NCI-H446 treated with DMSO at 0.1 percent for 48 hours (cell line): ENCODE results near the gene RCN2.
"Not testable (repeated sequence)": the region's sequence is repeated elsewhere in the genome, so short reads cannot be mapped to it uniquely, and the experiment has no call there.

ENCODE experiments used
- DNase-seq: peaks from one replicate; lab custom pipeline; 2025; lab: John Stamatoyannopoulos, UW

RCN2 gene

DNA sequence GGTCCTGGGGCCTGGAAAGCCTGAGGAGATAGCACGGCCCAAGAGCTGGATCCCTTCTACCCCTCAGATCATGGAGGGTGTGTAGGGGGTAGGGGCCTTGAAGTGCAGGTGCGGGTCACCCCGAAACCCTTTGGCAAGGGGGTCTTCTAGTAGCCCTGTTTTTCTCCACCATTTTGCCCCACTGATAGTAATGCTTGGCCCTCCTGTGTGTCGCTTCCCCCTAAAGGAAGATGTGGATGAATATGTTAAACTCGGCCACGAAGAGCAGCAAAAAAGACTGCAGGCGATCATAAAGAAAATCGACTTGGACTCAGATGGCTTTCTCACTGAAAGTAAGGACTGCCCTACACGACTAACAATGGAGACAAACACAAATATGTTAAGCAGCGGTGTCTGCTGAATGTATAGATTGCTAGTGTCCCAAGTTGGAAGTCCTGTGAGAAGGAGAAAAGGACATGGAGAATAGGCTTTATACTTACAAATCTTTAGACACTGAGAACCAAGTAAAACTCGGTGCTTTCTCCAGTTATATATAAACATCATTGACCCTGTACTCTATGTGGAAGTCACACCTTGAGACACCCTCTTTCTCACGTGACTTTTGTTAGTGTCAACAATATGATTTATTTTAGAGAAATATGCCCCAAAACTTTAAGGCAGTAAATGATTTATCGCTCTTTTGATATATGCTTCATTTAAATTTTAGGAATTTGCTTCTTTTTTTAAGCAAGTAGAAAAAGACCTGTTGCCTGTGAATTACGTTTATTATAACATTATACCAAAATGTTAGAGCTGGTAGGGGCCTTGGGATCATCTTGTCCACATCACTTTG, 802 bp downstream of the RCN2 start:
- no peak for DNase-seq

DNA sequence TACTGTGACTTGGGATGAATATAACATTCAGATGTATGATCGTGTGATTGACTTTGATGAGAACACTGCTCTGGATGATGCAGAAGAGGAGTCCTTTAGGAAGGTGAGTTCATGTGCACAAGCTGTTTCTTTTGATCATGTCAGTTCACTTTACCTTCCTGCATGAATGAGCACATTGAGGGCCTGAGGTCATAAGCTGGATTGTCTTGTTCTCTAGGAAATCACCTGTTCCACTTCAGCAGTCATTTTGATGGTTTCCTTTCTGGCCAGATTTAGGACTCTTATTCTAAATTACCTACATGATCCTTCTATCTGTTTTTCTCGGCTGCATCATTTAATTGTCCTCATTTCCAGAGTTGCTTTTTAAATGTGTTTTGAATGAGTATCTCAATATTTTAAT, 4.1 kb downstream of the RCN2 start:
- no peak for DNase-seq

DNA sequence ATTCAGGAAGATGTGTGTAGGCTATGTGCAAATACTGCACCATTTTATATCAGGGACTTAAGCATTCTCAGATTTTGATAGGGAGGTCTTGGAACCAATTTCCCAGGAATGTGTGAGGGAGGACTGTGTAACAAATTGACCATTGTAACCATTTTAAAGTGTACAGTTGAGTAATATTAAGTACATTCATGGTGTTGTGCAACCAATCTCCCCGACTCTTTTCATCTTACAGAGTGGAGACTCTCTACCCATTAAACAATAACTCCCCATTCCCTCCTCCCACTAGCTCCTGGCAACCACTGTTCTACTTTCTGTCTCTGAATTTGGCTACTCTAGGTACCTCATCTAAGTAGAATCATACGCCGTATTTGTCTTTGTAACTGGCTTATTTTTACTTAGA, 5.1 kb downstream of the RCN2 start:
- no peak for DNase-seq

DNA sequence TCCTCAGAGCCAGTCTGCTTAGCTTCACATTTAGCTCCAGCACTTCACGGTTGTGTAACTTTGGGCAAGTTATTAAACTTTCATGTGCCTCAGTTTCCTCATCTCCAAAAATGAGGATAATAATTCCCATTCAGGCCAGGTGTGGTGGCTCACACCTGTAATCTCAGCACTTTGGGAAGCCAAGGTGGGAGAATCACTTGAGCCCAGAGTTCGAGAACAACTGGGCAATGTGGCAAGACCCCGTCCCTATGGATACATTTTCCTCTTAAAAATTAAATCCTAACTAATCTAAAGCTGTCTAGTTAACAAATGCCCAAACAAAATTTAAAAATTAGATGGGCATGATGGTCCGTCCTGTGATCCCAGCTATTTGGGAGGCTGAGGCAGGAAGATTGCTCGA, 7.2 kb downstream of the RCN2 start:
- DNase-seq: no peak

DNA sequence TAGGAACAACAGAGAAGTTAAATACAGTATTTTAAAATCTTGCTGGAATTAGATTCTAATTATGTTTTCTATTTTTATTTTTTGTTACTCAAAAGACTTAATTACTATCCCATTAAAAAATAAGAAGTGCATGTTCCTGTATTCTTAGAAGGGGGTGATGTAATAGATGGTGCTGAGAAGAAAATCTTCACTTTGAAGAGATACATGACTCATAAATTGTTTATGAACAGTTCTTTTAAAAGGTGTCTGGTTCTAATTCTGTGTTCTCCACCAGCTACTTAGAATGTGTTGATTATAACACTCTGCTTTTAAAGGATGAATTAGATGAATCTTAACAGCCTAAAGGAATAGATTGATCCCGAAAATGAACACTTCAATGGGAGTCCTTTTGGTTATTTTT, 8.2 kb downstream of the RCN2 start:
- no peak for DNase-seq

DNA sequence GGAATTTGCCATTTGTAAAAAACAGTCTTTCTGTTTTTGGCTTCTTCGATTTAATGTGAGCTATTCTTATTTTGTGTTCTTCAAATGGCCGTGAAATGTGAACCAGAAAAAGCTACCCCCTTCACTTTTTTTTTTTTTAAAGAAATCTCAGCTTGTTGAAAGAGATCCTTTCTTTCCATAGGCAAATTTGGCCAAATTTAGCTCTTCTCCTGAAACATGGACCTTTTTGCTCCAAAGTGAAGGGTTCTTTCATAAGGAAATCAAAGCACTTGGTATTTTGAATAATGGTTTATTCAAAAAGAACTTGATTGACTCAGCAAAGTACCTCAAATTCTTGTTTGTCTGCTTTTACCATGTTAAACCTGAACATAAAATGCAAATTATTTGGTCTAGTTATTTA, 10.1 kb downstream of the RCN2 start:
- no peak for DNase-seq

DNA sequence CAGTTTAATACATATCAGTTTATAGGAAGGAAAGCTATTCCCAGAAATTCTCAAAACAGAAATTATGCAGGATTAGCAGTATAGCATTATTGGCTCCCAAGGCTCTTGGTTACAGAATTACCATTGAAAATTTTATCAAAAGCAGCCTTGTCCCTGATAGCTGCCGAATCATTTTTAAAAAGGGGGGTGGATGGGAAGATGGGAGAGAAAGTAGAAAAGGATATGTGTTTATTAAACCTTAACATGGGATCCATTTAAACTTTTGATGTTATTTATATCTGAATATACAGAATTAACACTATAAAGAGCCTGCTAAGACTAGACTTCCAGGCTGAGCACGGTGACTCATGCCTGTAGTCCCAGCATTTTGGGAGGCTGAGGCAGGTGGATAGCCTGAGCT, 10.8 kb downstream of the RCN2 start:
- no peak for DNase-seq

DNA sequence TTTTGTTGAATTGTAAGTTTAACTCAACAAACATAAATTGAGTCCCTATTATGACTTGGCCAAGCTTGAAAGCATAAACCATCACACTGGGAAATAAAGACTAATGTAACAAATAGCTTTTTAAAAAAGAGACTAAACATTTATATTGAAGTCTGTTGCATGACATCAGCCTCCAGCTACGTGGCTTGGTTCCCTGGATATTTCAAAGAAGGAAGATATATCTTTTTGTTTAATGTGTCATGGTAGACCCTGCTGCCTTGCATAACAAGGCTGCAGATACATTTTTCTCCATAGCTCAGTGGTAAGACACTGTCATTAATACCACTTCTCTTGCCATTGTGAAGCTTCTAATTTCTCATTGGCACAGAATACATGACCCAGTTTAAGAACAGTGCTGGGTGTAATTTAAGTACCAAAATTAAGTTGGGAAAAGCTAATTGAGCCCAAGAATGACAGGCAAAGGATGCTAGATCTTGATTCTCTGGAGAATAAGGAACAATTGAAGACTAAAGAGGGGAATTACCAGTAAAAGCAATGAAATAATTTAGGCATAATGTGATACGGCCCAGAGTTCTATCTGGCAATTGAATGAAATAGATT, 14.0 kb downstream of the RCN2 start:
- DNase-seq: no peak

DNA sequence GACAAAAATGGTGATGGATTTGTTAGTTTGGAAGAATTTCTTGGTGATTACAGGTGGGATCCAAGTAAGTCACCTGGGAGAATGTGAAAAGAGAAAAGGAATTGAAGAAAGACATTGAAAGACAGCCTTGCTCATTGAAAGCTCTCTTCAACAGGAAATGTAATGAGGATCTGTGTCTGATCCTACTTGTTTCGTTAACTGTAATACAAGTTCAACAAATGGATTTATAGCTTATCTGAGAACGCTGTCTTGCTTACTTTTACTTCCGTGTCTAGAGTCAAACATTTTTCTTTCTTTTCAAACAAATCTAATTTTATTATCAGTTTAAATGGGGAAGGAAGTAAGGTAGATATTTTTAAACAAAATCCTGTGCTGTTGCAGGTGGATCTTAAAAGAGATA, 15.9 kb downstream of the RCN2 start:
- DNase-seq: no peak

DNA sequence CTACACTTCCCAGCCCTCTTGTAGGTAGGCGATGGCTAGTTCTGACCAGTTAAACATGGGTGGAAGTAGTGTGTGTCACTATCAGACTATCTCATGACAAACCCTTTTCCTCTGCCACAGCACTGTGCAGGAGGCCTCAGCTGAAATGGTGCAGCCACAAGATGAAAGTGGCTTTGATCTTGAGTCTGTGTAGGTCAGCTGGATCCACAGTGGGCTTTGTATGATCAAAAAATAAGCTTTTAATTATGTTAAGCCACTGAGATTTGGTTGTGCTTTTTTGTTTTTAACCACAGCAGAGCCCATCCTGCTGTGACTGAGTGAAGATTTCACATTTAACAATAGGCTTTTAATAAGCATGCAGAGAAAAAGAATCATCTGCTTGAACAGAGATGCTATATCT, 19.7 kb downstream of the RCN2 start:
- DNase-seq: no peak

DNA sequence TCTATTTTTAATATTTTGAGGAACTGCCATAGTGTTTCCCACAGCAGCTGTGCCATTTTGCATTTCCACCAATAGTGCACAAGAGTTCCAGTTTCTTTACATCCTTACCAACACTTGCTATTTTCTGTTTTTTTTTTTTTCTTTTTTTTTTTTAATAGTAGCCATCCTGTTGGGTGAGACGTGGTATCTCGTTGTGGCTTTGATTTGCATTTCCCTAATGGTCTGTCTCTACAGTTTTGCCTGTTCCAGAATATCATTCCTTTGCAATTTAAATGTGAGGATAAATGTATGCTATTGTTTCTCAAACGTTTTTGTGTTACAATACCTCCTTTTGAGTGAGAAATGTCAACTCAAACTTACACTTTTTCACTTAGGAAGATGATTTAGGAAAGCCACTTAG, 22.4 kb downstream of the RCN2 start:
- DNase-seq: no peak

DNA sequence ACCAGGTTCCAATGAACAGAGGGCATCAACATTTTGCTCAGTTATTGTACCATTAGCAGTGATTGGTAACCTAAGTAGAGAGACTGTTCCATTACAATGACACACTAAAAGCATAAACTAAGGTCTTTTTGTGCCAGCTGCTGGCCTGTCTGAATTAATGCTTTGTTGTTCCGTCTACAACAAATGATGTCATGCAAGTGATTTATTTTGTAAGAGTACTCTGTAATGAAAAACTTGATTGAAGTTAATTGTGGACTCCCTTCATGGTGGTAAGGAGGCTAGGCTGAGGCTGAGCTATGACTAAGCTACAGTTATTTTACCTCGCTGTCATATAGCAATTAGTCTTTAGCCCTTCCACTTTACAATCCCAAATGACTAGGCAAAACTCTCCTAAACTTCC, 23.2 kb downstream of the RCN2 start:
- DNase-seq: no peak

DNA sequence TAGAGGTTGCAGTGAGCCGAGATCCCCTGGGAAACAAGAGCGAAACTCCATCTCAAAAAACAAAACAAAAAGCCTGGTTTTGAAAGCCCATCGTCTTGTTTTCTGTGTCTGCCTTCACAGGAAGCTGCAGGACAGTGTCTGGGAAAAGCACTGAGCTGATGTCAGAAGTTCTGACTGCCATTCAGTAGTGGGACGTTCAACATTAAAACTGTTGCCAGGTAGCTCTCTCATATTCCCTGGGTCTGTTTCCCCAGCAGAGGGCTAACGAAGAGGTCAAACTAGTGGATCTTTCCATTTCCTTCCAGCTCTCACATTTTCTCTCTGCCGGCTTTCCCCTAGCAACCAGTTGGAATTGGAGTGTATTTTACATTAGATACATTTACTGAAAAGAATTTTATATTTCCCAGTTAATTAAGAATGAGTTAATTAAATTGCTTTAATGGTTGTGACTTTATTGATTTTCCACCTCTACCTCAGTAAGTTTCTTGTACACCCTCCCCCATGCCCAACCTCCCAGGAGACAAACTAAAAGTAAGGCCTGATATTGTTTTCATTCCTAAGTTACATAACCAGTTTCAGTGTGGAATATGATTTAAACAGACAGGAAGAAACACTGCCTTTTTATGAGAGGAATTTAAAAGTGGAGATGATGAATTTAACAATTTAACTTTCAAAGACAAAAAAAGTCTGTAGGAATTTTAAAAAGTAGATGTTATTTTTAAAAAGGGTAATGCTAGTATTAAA, 29.9 kb downstream of the RCN2 start:
- DNase-seq: no peak

DNA sequence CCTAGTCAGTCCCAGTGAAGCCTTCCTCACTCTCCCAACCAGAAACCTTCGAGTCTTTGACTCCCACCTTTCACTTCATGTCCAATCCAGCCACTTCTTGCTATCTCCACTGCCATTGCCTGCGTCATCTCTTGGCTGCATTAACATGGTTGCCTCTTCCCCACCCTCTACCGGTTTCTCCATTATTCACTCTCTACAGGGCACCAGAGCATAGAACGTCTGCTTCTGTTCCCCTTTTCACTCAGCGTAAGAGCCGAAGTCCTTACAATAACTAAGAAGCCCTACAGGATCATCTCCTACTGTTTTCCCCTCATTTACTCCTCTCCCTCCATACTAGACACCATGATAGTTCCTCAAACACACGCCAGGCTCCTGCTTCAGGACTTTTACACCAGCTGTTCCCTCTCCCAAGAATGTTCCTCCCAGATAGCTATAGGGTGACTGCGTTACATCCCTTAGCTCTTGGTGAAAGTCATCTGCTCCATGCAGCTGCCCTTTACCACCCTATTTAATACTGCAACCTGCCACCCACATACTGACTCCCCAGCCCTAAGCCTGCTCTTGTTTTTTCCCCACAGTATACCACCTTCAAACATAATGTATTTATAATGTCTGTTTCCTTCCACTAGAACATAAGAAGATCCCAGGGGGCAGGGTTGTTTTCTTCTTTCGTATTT, 30.9 kb downstream of the RCN2 start:
- DNase-seq: no peak

DNA sequence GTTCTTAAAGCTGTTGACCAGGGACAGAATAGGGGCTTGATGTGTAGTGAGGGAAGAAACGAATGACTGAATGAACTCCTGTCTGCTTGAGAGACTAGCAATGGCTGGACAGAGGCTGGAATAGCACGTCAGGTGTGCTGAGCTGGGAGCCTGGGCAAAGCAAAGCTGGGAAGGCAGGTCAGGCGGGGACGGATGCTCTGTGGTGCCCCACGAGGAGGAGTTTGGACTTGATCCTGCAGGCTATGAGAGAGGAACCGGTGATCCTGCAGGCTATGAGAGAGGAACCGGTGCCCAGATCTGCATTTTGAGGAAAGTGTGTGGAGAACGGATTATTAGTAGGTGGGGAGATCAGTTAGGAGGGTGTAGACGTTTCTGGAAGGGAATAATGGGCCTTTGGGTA, 32.0 kb downstream of the RCN2 start:
- no peak for DNase-seq

DNA sequence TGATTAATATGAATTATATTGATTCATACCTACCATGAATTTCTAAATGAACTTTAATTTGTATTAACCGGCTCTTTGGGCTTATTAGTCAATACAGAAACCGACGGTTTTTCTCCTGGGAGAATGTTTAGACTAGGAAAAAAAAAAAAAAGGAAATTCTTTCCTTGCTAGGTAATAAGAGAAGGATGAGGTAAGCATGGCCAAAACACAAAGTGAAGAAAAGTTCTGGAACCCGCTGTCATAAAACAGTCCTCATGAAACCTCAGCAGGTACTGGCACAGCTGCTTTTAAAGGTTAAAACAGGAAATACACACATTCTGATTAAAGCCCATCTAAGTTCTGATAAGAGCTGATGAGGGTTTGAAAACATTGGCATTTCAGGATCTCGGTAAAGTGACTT, 32.6 kb downstream of the RCN2 start:
- no peak for DNase-seq

DNA sequence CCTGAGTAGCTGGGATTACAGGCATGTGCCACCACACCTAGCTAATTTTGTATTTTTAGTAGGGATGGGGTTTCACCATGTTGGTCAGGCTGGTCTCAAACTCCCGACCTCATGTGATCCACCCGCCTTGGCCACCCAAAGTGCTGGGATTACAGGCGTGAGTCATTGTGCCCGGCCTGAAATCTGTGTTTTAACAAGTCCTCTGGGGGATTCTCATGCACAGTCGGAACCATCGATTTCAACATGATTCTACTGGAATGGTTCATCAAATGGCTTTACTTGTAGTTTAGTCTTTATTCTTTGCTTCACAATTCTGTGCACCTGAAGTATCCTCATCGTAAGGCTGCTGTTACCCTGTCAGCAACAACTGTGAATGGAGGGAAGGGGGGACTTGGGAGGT, 34.5 kb downstream of the RCN2 start:
- DNase-seq: not testable (repeated sequence)

DNA sequence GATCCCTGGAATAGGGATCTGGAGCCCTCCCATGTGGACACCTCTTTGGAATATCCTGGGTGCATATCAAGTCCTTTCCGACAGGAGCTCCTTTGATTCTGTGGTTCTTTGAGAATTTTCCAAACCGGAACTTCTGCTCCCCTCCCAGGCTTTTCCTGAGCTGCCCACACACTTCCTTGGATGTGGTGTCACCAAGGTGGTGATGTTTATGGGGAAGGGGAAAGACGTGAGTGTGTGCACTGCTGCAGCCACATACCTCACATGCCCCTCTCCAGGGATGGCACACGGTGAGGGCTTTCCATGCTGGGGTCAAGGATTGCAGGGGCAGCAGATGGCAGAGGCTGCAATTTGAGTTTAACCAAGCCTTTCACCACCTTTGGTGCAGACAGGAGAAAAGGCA, 35.5 kb downstream of the RCN2 start:
- DNase-seq: no peak

DNA sequence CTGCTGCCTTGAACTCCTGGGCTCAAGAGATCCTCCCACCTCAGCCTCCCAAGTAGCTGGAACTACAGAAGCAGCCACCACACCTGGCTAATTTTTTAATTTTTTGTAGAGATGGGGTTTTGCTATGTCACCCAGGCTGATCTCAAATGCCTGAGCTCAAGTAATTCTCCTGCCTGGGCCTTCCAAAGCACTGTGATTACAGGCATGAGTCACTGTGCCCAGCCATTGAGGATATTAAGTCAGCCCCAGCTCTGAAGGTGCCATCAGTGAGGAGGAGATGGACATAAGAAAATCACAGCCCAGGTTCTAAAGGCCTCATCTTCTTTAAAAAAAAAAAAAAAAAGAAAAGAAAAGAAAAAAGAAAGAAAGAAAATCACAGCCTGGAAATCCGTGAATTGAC, 36.8 kb downstream of the RCN2 start:
- DNase-seq: no peak

DNA sequence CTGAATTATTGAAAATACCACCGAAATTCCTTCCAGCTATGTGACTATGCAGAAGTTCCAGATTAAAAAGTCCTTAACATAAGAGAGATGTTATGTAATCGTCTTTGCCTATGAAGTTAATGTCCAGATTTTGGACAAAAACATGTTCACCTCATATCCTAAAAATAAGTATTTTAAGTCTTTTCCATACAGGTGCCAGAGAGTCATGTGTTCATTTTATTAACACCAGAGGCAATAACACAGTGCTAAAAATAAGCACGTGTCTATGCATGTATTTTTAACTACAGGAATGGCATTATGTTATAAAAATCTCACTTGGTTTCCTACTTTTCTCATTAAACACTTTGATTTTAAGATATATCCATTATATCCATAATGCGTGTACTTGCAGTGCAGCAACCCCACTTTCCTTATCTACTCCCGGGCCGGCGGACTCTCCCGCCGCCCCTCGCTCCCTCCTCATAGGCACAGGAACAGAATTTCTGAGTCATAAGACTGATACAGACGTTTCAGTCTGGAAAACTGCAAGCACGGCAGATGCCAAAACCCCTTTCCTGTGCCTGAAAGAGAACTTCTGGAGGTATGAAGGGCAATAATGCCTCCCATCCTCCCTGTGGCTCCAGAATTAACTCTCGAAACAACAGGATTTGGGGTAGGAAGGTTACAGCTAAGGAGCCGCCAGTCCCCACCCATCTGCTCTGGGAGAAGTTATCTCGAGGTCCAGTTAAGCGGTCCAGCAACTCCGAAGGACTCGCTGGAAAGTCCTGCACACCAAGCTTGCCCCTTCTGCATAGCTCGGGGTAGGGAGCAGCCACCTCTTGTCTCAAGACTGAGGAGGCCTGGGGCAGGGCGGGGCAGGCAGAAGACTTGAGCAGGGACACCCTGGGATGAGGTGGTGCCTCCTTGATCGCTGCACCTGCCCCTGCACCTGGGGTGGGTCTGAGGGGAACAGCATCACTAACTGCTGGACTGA, 41.1 kb downstream of the RCN2 start:
- DNase-seq: no peak

DNA sequence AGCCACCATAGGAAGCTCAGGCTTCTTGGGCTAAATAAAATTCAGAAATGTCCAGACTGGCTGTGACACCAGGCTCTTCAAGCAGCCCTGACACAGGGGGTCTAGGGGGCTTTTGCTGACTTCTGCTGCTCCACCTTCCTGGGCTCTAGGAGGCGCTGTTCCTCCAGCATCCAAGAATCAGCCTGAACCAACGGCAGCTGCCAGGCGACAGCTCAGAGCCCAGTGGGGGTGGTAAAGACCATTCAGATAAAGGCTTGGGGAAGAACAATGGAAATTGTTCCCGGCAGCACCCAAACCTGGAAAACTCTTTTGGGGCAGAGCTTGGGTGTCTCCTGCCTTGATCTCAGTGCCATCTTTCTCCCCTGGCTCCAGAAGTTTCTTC, 41.8 kb downstream of the RCN2 start:
- no peak for DNase-seq

DNA sequence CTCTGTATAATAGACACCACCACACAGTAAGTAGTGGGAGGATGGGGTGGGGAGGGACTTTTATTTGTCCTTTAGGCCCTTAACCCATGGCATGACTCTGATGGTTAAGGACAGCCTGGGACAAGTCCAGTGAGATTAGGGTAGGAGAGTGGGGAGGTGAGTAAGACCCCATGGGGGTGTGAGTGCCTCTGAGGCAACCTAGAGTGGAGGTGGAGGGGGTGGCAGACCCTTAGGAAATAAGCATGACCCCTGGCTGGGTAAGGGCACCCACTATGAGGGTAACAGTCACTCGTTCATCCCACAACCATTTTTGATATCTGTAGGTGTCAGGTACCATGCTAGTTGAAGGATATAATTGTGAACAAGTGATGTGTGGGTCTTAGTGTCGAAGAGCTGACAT, 42.4 kb downstream of the RCN2 start:
- no peak for DNase-seq
